HepG2 (cell line): ENCODE data around the gene THAP10. TPM values are rescaled to one million over a fixed set of nuclear protein-coding genes. Genes with fewer than 3 reads are reported as not detected.

Experiments
- polyA plus RNA-seq, 8 experiments: library from polyadenylated mRNA; depleted of rRNA in 3 of 8; stranded (reverse) in 7 of 8; unstranded in 1 of 8; fragments of >200 nt; fragmentation: Illumina TruSeq in 4 of 8; extraction: Trizol in 4 of 8; gene quantifications; 2 replicates each; pipeline versions ENCODE4 v1.2.1 to v1.2.3, GENCODE V29; 2011 to 2016; ENCODE audit warnings: low read depth in 4 of 8, missing spikeins in 1 of 8, mixed read lengths in 1 of 8; ENCODE audit not compliant: insufficient read depth in 1 of 8
- total RNA-seq, 5 experiments: library from RNA; depleted of rRNA; stranded (reverse); fragments of >200 nt; fragmentation: Illumina TruSeq; extraction: Trizol; gene quantifications; 2 replicates each; pipeline ENCODE4 v1.2.3, GENCODE V29; 2016; ENCODE audit warnings: low read depth in 1 of 5

THAP10 gene
- total and polyA plus RNA-seq, 2 of the 13 experiments (the other 11 are each of a cell fraction or from before 2014, with no cell fraction given), result 0.64 to 0.69 TPM

Other genes starting within 250 kb of the THAP10 start
- 17.8 and 22.1 TPM in 2 replicates for gene UACA, start 128.9 kb downstream of the THAP10 start, total RNA-seq (2016; rRNA removed; fragmentation: Illumina TruSeq; extraction: Trizol)
- 33.5 and 39.2 TPM in 2 replicates for gene UACA, start 128.9 kb downstream of the THAP10 start, polyA plus RNA-seq (2011; rRNA removed)
- gene LARP6, start 38.3 kb downstream of the THAP10 start, total RNA-seq (2016; rRNA removed; fragmentation: Illumina TruSeq; extraction: Trizol), result 2.9 and 3.0 TPM in 2 replicates
- gene LARP6, start 38.3 kb downstream of the THAP10 start, polyA plus RNA-seq (2011; rRNA removed), result 8.2 and 9.7 TPM in 2 replicates
- 1.00 and 2.0 TPM in 2 replicates for gene LRRC49, start 393 bp upstream of the THAP10 start, total RNA-seq (2016; rRNA removed; fragmentation: Illumina TruSeq; extraction: Trizol)
- gene LRRC49, start 393 bp upstream of the THAP10 start, polyA plus RNA-seq (2011; rRNA removed), result 0.42 and 0.57 TPM in 2 replicates
- gene THSD4, start 223.0 kb upstream of the THAP10 start, total RNA-seq (2016; rRNA removed; fragmentation: Illumina TruSeq; extraction: Trizol), result 0.07 TPM in 2 replicates
- 0.21 and 0.26 TPM in 2 replicates for gene THSD4, start 223.0 kb upstream of the THAP10 start, polyA plus RNA-seq (2011; rRNA removed)